Uterus (tissue), 4 donors: Measurements from ENCODE around the gene ZNF860. TPM values are rescaled to one million over a fixed set of nuclear protein-coding genes. Genes with fewer than 3 reads are reported as not detected.

ENCODE experiments used
- DNase-seq, 2 donors: peaks; one replicate each; pipeline ENCODE4 v3.0.0-alpha.2; 2019 to 2020
- H3K27ac ChIP-seq, 2 donors: fragments of 200-600 bp; sonication (generic); 1 replicate in 1 of 2; 2 replicates in 1 of 2; pipeline ENCODE4 v1.5.1; 2016 to 2018
- H3K27me3 ChIP-seq, 2 donors: fragments of 200-600 bp; sonication (generic); one replicate each; pipeline ENCODE4 v1.5.1; 2018 to 2019; ENCODE audit warnings: control low read depth in 1 of 2
- H3K36me3 ChIP-seq, 2 donors: fragments of 200-600 bp; sonication (generic); one replicate each; pipeline ENCODE4 v1.5.1; 2019; ENCODE audit warnings: control low read depth in 1 of 2
- H3K4me1 ChIP-seq, 2 donors: fragments of 200-600 bp; sonication (generic); one replicate each; pipeline ENCODE4 v1.5.1; 2018 to 2019; ENCODE audit warnings: control low read depth in 1 of 2
- H3K4me3 ChIP-seq, 2 donors: fragments of 200-600 bp; sonication (generic); 1 replicate in 1 of 2; 2 replicates in 1 of 2; pipeline ENCODE4 v1.5.1; 2018 to 2019; ENCODE audit warnings: mild to moderate bottlenecking in 1 of 2
- H3K9me3 ChIP-seq, 2 donors: fragments of 200-600 bp; sonication (generic); one replicate each; pipeline ENCODE4 v1.5.1; 2019; ENCODE audit warnings: control low read depth in 1 of 2
- CTCF ChIP-seq, 4 experiments: fragments of 200-600 bp in 2 of 4; fragments of 450-650 bp in 2 of 4; sonication (generic) in 2 of 4; IDR thresholded peaks; one replicate each; pipeline ENCODE4 v1.5.1; 2016 to 2019; ENCODE audit warnings: antibody characterized with exemption in 4 of 4, mild to moderate bottlenecking in 2 of 4, moderate library complexity in 1 of 4
- POLR2A ChIP-seq, 2 donors: fragments of 450-650 bp; IDR thresholded peaks; one replicate each; pipeline ENCODE4 v1.6.1; 2016; ENCODE audit warnings: antibody characterized with exemption in 2 of 2, mild to moderate bottlenecking in 1 of 2, moderate library complexity in 1 of 2
- intact Hi-C: fragments of 100-400 bp; cut with DNase I; formaldehyde crosslinking; loops from one replicate; pipeline ENCODE4 v1.15.1; 2023; ENCODE audit warnings: low total_unique reads
- total RNA-seq, 4 donors: library from RNA; depleted of rRNA in 3 of 4; stranded (reverse); fragments of >200 nt in 3 of 4; gene quantifications; one replicate each; pipeline versions ENCODE4 v1.1.0 to v1.2.4, GENCODE V29; 2014 to 2023
- donor health status: DM: yes; HTN: yes; CAD: no.

Gene ZNF860
- total RNA-seq, 4 donors from 2014 or later: 0.26 to 2.8 (median 1.5) TPM

- Histone ChIP-seq H3K27me3 (no peaks in the 10 kb centered on the region), H3K27ac (no peak overlapping the region), H3K4me3 (no peak overlapping the region), H3K36me3 (no peaks in the 10 kb centered on the region), H3K9me3 (peaks cover 0 to 5% of the 10 kb centered on the region in 2 donors), H3K4me1 (no peaks in the 10 kb centered on the region)
- intact Hi-C loops: no loop called here
- DNase-seq: no peak
- TF ChIP-seq POLR2A (IDR thresholded peaks at IDR 0.05): no peak
These were observed 27.9 kb upstream of the ZNF860 start for GRCh38 chr3:31953636-31954035.

- H3K9me3 ChIP-seq: peaks cover 0 to 5% of the 10 kb centered on the region in 2 donors
- H3K4me1 ChIP-seq: no peaks in the 10 kb centered on the region
- H3K36me3 ChIP-seq: no peaks in the 10 kb centered on the region
- no peak for DNase-seq
- no peaks in the 10 kb centered on the region for H3K27me3 ChIP-seq
- TF ChIP-seq POLR2A (IDR thresholded peaks at IDR 0.05) (no peak), CTCF (IDR thresholded peaks at IDR 0.05) (no peak)
- no peak overlapping the region for H3K4me3 ChIP-seq
- H3K27ac ChIP-seq: no peak overlapping the region
- intact Hi-C loops: no loop called here
These were observed 26.0 kb upstream of the ZNF860 start for GRCh38 chr3:31955581-31955980.

GRCh38 chr3:31957106-31957505, 24.4 kb upstream of the ZNF860 start:
- TF ChIP-seq POLR2A (IDR thresholded peaks at IDR 0.05): no peak
- TF ChIP-seq CTCF (IDR thresholded peaks at IDR 0.05): no peak
- Histone ChIP-seq H3K27me3 (no peaks in the 10 kb centered on the region), H3K4me1 (no peaks in the 10 kb centered on the region), H3K4me3 (no peak overlapping the region), H3K27ac (peak overlapping the region; percentile 45 to 88), H3K36me3 (no peaks in the 10 kb centered on the region), H3K9me3 (peaks cover 0 to 5% of the 10 kb centered on the region in 2 donors)
- intact Hi-C loops: no loop called here
- no peak for DNase-seq

GRCh38 chr3:31958701-31959152, 22.8 kb upstream of the ZNF860 start:
- Histone ChIP-seq H3K27ac (peak overlapping the region; percentile 88 to 89), H3K9me3 (peaks cover 0 to 5% of the 10 kb centered on the region in 2 donors), H3K4me1 (no peaks in the 10 kb centered on the region), H3K4me3 (no peak overlapping the region), H3K36me3 (no peaks in the 10 kb centered on the region), H3K27me3 (no peaks in the 10 kb centered on the region)
- intact Hi-C loops: no loop called here
- DNase-seq: no peak
- TF ChIP-seq CTCF (IDR thresholded peaks at IDR 0.05): no peak

- no peak for DNase-seq
- Histone ChIP-seq H3K27ac (peak overlapping the region; percentile 88 to 89), H3K4me3 (peak overlapping the region in 1 of 2 donors; percentile 36), H3K9me3 (peaks cover 0 to 5% of the 10 kb centered on the region in 2 donors), H3K4me1 (no peaks in the 10 kb centered on the region), H3K36me3 (no peaks in the 10 kb centered on the region), H3K27me3 (no peaks in the 10 kb centered on the region)
- intact Hi-C loops: no loop called here
- TF ChIP-seq POLR2A (IDR thresholded peaks at IDR 0.05): no peak
- TF ChIP-seq CTCF (IDR thresholded peaks at IDR 0.05): no peak
These were observed 22.3 kb upstream of the ZNF860 start for GRCh38 chr3:31959251-31959650.
